ENCODE data around the gene KIF21B. TPM values are rescaled to one million over a fixed set of nuclear protein-coding genes. Genes with fewer than 3 reads are reported as not detected.

KIF21B gene
- total RNA-seq, 1 experiment from 2014 or later = 0.66 TPM

GRCh38 chr1:200974711-200975110 lies 48.8 kb downstream of the KIF21B start:
- ChIA-PET CTCF (no interaction called here), POLR2A (ENCODE audit: unreplicated experiment) (no interaction called here)
- Histone ChIP-seq H3K9me2 (replicated peaks; ENCODE audit: low read length) (no peaks in the 10 kb centered on the region), H3K9ac (ENCODE audit: low read length) (no peak overlapping the region), H3K27me3 (ENCODE audit: low read length) (no peaks in the 10 kb centered on the region), H3F3A (ENCODE audit: low read length, unreplicated experiment) (no peaks in the 10 kb centered on the region), H3K79me2 (ENCODE audit: low read length) (no peaks in the 10 kb centered on the region), H4K20me1 (ENCODE audit: low read length) (no peaks in the 10 kb centered on the region), H3K36me3 (ENCODE audit: low read depth, low read length) (no peaks in the 10 kb centered on the region), H3K27ac (ENCODE audit: low read length) (no peak overlapping the region), H3K9me3 (ENCODE audit: low read length) (no peaks in the 10 kb centered on the region), H2AFZ (ENCODE audit: low read length) (no peak overlapping the region), H3K4me2 (ENCODE audit: low read length) (no peak overlapping the region), H3K4me1 (ENCODE audit: insufficient read depth, low read length) (peaks cover 15% of the 10 kb centered on the region), H3K4me3 (ENCODE audit: low read length) (no peak overlapping the region)
- TF ChIP-seq CTCF (conservative IDR thresholded peaks at IDR 0.05; ENCODE audit: low read depth, low read length) (no peak), EZH2phosphoT487 (IDR thresholded peaks at IDR 0.05; ENCODE audit: borderline replicate concordance, low read length) (no peak), EZH2 (IDR thresholded peaks at IDR 0.05; ENCODE audit: low read length, unreplicated experiment) (no peak)
- DNase-seq (no peak), ATAC-seq (no peak)
- no TSS peak for BruUV-seq (replicated peaks)
- intact Hi-C loops (cut with micrococcal nuclease) = no loop called here

- ChIA-PET POLR2A (ENCODE audit: unreplicated experiment) (no interaction called here), CTCF (interaction anchor here (0.6 to 1.1 kb wide), 2 partner anchors 46 to 109 kb away, joined by 3 to 4 read pairs; no protein-coding TSS in a partner anchor)
- no peaks in the 10 kb centered on the region for H3K36me3 ChIP-seq (ENCODE audit: low read depth, low read length)
- no peaks in the 10 kb centered on the region for H3K27me3 ChIP-seq (ENCODE audit: low read length)
- ATAC-seq (no peak), DNase-seq (no peak)
- H3K9me3 ChIP-seq (ENCODE audit: low read length) = no peaks in the 10 kb centered on the region
- no TSS peak for BruUV-seq (replicated peaks)
- H3F3A ChIP-seq (ENCODE audit: low read length, unreplicated experiment) = no peaks in the 10 kb centered on the region
- TF ChIP-seq EZH2phosphoT487 (IDR thresholded peaks at IDR 0.05; ENCODE audit: borderline replicate concordance, low read length) (no peak), EZH2 (IDR thresholded peaks at IDR 0.05; ENCODE audit: low read length, unreplicated experiment) (no peak), CTCF (conservative IDR thresholded peaks at IDR 0.05; ENCODE audit: low read depth, low read length) (no peak)
- no peak overlapping the region for H3K9ac ChIP-seq (ENCODE audit: low read length)
- no peaks in the 10 kb centered on the region for H3K79me2 ChIP-seq (ENCODE audit: low read length)
- intact Hi-C loops (cut with micrococcal nuclease) = no loop called here
- no peak overlapping the region for H3K4me2 ChIP-seq (ENCODE audit: low read length)
- H3K9me2 ChIP-seq (replicated peaks; ENCODE audit: low read length) = no peaks in the 10 kb centered on the region
- no peak overlapping the region for H3K27ac ChIP-seq (ENCODE audit: low read length)
- no peak overlapping the region for H2AFZ ChIP-seq (ENCODE audit: low read length)
- H3K4me3 ChIP-seq (ENCODE audit: low read length) = no peak overlapping the region
- H4K20me1 ChIP-seq (ENCODE audit: low read length) = no peaks in the 10 kb centered on the region
- peaks cover 15% of the 10 kb centered on the region for H3K4me1 ChIP-seq (ENCODE audit: insufficient read depth, low read length)
These were observed 49.4 kb downstream of the KIF21B start for GRCh38 chr1:200973937-200974657.

Measured in PC-3 (cell line).